Measurements from ENCODE around the gene EDAR.

The EDAR gene

GRCh38 chr2:109017017-109017416 is 28.0 kb upstream of the EDAR start:
- no peak overlapping the region for H3K27ac ChIP-seq
- TF ChIP-seq CTCF (IDR thresholded peaks at IDR 0.05) = no peak
- no peak for DNase-seq (ENCODE audit: low spot score)
- H3K4me3 ChIP-seq = no peak overlapping the region

DNA sequence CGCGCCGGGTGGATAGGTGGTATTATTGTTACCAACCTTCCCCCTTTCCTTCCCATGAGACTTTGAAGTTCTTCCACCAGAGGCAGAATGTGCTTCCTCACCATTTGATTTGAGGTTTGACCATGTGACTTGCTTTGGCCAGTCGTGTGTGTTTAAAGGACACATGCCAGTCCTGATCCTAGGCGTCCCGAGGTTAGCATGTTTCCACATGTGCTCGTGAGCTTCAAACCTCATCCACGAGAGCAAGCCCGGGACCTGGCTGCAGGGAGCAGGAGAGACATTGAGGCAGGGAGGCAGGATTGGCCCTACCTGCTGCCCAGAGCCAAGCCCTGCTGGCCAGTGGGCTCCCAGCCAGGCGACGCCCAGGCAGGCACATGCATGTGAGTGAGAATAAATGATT is 27.4 kb upstream of the EDAR start:
- no peak for DNase-seq (ENCODE audit: low spot score)
- no peak for TF ChIP-seq CTCF (IDR thresholded peaks at IDR 0.05)
- no peak overlapping the region for H3K27ac ChIP-seq
- no peak overlapping the region for H3K4me3 ChIP-seq

DNA sequence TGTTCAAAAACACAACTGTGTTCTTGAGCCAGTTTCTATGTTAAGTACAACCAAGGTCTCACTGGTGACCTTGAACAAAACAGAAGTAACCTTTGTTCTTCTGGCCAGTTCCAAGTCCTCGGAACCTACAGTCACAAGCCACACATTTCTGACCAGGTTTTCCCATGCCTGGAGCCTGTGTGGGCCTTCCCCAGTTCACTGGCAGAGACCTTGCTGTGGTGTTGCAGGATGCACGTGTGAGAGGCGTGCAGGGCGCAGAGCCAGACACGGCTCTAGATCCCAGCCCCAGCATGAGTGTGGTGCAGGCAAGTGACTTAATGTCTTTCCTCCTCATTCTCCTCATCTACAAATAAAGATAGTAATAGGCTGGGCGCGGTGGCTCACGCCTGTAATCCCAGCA is 25.5 kb upstream of the EDAR start:
- Histone ChIP-seq H3K4me3 (no peak overlapping the region), H3K27ac (no peak overlapping the region)
- no peak for TF ChIP-seq CTCF (IDR thresholded peaks at IDR 0.05)
- no peak for DNase-seq (ENCODE audit: low spot score)

DNA sequence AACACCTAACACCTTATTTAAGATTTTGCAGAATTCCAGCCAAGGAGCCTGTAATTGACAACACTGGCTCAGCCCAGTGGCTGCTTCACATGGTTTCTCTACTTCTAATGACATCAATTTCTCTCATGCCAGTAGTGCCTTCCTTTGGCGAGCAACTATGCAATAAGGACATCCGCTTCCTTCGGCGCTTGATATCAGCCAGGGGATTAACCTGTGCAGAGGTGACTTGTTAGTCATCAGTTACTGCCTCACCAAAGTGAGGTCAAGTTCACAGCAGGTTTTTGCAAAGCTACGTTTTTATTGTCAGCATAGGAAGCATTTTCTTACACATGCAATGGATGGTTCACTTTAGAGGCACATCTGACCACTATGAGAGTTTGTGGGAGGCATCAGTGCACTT is 24.0 kb upstream of the EDAR start:
- DNase-seq (ENCODE audit: low spot score) = no peak

GRCh38 chr2:109009920-109010610 is 21.0 kb upstream of the EDAR start:
- DNase-seq (ENCODE audit: low spot score) = no peak
- no peak overlapping the region for H3K27ac ChIP-seq
- no peak overlapping the region for H3K4me3 ChIP-seq
- TF ChIP-seq CTCF (IDR thresholded peaks at IDR 0.05) = no peak

More for the DNA sequence above, 24.0 kb upstream of the EDAR start:
- no peak for TF ChIP-seq CTCF (IDR thresholded peaks at IDR 0.05)
- H3K27ac ChIP-seq = no peak overlapping the region
- H3K4me3 ChIP-seq = no peak overlapping the region

DNA sequence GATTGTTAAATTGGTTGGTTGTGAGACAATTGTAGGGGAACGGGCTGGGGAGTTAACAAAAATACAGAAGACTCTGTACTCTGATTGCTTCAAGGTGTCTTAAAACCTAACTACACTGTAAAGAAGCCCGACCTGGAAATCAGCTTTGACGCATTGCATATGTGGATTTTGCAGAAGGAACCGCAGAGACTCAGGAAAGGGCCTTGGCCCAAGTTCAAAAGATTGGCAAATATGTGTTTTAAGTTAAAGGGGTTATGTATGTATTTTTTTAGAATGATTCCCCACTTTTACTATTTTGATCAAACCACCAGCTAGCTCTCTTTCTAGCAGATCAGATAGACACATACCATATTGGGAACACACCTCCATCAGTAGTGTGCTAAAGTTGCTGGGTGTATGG is 18.0 kb upstream of the EDAR start:
- DNase-seq (ENCODE audit: low spot score) = no peak
- TF ChIP-seq CTCF (IDR thresholded peaks at IDR 0.05) = no peak
- Histone ChIP-seq H3K27ac (no peak overlapping the region), H3K4me3 (no peak overlapping the region)

DNA sequence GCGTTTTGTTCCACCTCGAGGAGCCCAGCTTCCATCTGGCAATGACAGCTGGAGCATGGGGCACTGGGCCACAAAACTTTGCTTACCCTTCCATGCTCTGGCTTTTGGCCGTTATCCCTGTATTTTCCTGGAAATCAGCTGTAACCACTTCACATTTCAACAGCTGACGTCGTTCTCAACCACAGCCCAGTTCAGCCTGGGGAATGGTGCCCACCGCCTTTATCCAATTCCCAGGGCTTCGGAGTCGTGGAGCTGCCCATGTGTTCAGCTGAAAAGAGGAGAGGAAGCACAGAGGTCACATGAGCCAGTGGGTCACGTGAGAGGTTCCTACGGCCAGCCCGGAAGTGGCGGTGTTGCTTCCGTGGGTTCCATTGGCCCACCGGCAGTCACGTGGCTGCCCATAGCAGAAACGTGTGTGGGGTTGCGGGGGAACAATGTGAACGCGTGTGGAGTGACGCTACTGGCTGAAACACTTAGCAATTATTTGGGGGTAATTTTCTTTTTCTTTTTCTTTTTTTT is 16.7 kb upstream of the EDAR start:
- Histone ChIP-seq H3K27ac (no peak overlapping the region), H3K4me3 (no peak overlapping the region)
- no peak for TF ChIP-seq CTCF (IDR thresholded peaks at IDR 0.05)
- DNase-seq (ENCODE audit: low spot score) = no peak
